ENCODE results near the gene UBAC2. TPM values are rescaled to one million over a fixed set of nuclear protein-coding genes. Genes with fewer than 3 reads are reported as not detected.

Gene UBAC2
- total RNA-seq, 4 donors from 2014 or later, result 43.5 to 59.6 (median 52.0) TPM

- WGBS, 2 donors, result 24 to 38% methylated on average over 1 of the region's 1 CpG
These were observed 14.1 kb downstream of the UBAC2 start for GRCh38 chr13:99214731-99215130.

GRCh38 chr13:99215184-99215830, 14.7 kb downstream of the UBAC2 start:
- Histone ChIP-seq H3K9me3 (no peaks in the 10 kb centered on the region), H3K27me3 (no peaks in the 10 kb centered on the region), H3K27ac (peak overlapping the region in 1 of 4 donors; percentile 45), H3K4me3 (no peak overlapping the region), H3K36me3 (peaks cover 0 to 3% (median 0%) of the 10 kb centered on the region in 3 donors), H3K4me1 (peaks cover 0 to 36% (median 16%) of the 10 kb centered on the region in 4 donors)
- TF ChIP-seq CTCF (IDR thresholded peaks at IDR 0.05), result no peak
- TF ChIP-seq EP300 (IDR thresholded peaks at IDR 0.05), result no peak
- no peak for TF ChIP-seq POLR2A (IDR thresholded peaks at IDR 0.05)
- WGBS, 2 donors, result 86 to 93% methylated on average over 15 of the region's 15 CpGs
- no peak for DNase-seq (ENCODE audit: low spot score in 2 of 2)

More at GRCh38 chr13:99214731-99215130, 14.1 kb downstream of the UBAC2 start:
- Histone ChIP-seq H3K27ac (peak overlapping the region in 1 of 4 donors; percentile 45), H3K27me3 (no peaks in the 10 kb centered on the region), H3K9me3 (no peaks in the 10 kb centered on the region), H3K36me3 (peaks cover 0 to 3% (median 0%) of the 10 kb centered on the region in 3 donors), H3K4me1 (peaks cover 0 to 36% (median 16%) of the 10 kb centered on the region in 4 donors), H3K4me3 (no peak overlapping the region)
- DNase-seq (ENCODE audit: low spot score in 2 of 2), result no peak
- TF ChIP-seq CTCF (IDR thresholded peaks at IDR 0.05) (no peak), EP300 (IDR thresholded peaks at IDR 0.05) (no peak), POLR2A (IDR thresholded peaks at IDR 0.05) (no peak)

- Histone ChIP-seq H3K27me3 (no peaks in the 10 kb centered on the region), H3K9me3 (no peaks in the 10 kb centered on the region), H3K36me3 (peaks cover 0 to 5% (median 3%) of the 10 kb centered on the region in 3 donors), H3K4me3 (no peak overlapping the region), H3K4me1 (peaks cover 0 to 33% (median 16%) of the 10 kb centered on the region in 4 donors), H3K27ac (no peak overlapping the region)
- no peak for DNase-seq (ENCODE audit: low spot score in 2 of 2)
- TF ChIP-seq CTCF (IDR thresholded peaks at IDR 0.05), result no peak
- no peak for TF ChIP-seq EP300 (IDR thresholded peaks at IDR 0.05)
- no peak for TF ChIP-seq POLR2A (IDR thresholded peaks at IDR 0.05)
- WGBS, 2 donors, result 84 to 87% methylated on average over 17 to 20 of the region's 20 CpGs
These were observed 16.9 kb downstream of the UBAC2 start for GRCh38 chr13:99217461-99218110.

GRCh38 chr13:99218126-99218525, 17.5 kb downstream of the UBAC2 start:
- TF ChIP-seq CTCF (IDR thresholded peaks at IDR 0.05) (no peak), EP300 (IDR thresholded peaks at IDR 0.05) (no peak), POLR2A (IDR thresholded peaks at IDR 0.05) (no peak)
- no peaks in the 10 kb centered on the region for H3K9me3 ChIP-seq
- H3K4me1 ChIP-seq, result peaks cover 0 to 33% (median 16%) of the 10 kb centered on the region in 4 donors
- no peak overlapping the region for H3K27ac ChIP-seq
- no peak overlapping the region for H3K4me3 ChIP-seq
- H3K27me3 ChIP-seq, result no peaks in the 10 kb centered on the region
- DNase-seq (ENCODE audit: low spot score in 2 of 2), result no peak
- H3K36me3 ChIP-seq, result peaks cover 0 to 5% (median 3%) of the 10 kb centered on the region in 3 donors

- Histone ChIP-seq H3K36me3 (peaks cover 0 to 5% (median 3%) of the 10 kb centered on the region in 3 donors), H3K27me3 (no peaks in the 10 kb centered on the region), H3K27ac (no peak overlapping the region), H3K9me3 (no peaks in the 10 kb centered on the region), H3K4me1 (peaks cover 0 to 33% (median 17%) of the 10 kb centered on the region in 4 donors), H3K4me3 (no peak overlapping the region)
- WGBS, 2 donors, result 38 to 52% methylated on average over 6 of the region's 6 CpGs
- no peak for DNase-seq (ENCODE audit: low spot score in 2 of 2)
- TF ChIP-seq POLR2A (IDR thresholded peaks at IDR 0.05), result no peak
- TF ChIP-seq CTCF (IDR thresholded peaks at IDR 0.05), result no peak
- no peak for TF ChIP-seq EP300 (IDR thresholded peaks at IDR 0.05)
These were observed 17.9 kb downstream of the UBAC2 start for GRCh38 chr13:99218545-99218944.

All from tibial nerve (tissue), 4 donors.